Measurements from ENCODE around the gene YIPF7.

YIPF7 gene

DNA sequence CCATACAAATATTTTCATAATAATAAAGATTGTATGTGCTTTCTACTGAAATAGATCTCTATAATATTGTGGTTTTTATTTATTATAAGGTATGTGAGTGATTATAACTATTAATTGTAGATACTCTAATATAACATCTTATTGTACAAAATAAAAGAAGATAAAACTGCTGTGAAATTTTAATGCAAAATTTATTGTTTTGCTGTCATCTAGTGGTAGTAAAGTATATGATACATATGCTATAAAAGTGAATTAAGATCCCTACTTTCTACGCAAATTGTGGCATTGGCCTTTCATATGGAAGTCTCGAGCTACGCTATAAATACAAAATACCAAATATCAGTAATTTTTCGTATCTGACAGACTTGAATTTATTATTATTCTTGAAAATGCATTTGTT is 19.3 kb downstream of the YIPF7 start:
- DNase-seq (ENCODE audit: low read depth): no peak

DNA sequence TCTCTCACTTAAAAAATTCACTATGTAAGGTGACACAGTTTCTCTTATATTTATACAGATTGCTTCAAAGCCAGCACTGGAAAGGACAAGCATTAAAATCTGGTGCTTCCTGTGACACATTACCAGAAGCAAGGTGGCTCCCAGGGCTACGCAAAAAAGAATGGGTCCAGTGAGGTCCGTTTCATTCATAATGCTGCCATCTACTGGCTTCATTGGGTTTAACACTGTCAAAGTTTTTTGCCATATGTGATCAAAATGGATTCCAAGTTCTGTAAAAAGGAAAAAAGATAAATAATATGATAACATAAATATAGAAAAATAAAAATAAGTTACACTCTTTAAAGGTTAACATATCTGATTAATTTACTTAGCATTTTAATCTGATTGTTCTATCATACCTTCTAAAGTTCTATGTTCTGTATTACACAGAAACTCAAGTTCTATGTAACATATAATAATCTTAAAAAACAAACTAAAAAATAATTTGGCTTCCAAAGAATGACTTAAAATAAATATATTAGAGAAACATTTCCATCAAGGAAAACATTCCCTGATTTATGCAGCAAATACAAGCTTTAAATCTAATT is 22.1 kb downstream of the YIPF7 start:
- no peak overlapping the region for H3K4me3 ChIP-seq (ENCODE audit: low read depth, low read length)
- no peak for DNase-seq (ENCODE audit: low read depth)

More for the DNA sequence above, 19.3 kb downstream of the YIPF7 start:
- H3K4me3 ChIP-seq (ENCODE audit: low read depth, low read length): no peak overlapping the region

- H3K4me3 ChIP-seq (ENCODE audit: low read depth, low read length): no peak overlapping the region
- no peak for DNase-seq (ENCODE audit: low read depth)
These were observed 27.7 kb downstream of the YIPF7 start for GRCh38 chr4:44623676-44624075.

DNA sequence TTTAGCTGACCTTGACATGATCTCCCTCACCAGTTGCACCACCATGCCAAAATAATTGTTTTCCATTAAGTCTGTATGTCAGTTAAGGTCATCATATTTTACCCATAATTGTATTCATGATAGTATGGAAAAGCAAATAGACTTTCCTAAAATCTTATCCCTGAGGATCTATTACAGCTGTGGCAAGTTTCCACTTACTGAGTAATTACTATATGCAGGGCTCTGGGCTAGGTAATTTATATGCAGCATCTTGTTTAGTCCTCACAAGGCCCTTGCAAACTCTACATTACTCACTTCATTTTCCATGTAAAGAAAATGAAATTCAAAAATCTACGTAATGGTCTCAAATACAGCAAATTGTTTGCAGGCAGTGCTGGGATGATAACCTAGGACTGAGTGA is 34.8 kb downstream of the YIPF7 start:
- no peak overlapping the region for H3K4me3 ChIP-seq (ENCODE audit: low read depth, low read length)
- no peak for DNase-seq (ENCODE audit: low read depth)

DNA sequence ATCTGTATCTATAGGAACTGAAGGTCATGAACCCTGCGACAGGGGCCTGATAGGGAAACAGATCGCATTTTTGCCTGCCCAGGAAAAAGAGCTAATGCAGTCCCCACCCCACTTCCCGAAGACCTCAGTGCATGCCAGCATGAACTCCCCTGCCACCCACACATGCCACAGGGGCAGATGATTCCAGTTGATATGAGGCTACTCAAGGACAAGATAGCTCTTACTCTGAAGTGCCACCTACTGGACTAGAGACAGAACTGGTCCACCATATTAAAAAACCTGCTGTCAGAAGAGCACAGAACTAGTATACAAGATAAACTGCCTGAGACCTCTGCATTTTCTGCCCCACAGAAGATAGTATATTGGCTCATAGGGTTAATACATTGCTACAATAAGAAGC is 68.0 kb downstream of the YIPF7 start:
- no peak overlapping the region for H3K4me3 ChIP-seq (ENCODE audit: low read depth, low read length)
- no peak for DNase-seq (ENCODE audit: low read depth)

- H3K4me3 ChIP-seq (ENCODE audit: low read depth, low read length): no peak overlapping the region
- no peak for DNase-seq (ENCODE audit: low read depth)
These were observed 71.2 kb downstream of the YIPF7 start for GRCh38 chr4:44580231-44580630.

- no peak for DNase-seq (ENCODE audit: low read depth)
- no peak overlapping the region for H3K4me3 ChIP-seq (ENCODE audit: low read depth, low read length)
These were observed 72.5 kb downstream of the YIPF7 start for GRCh38 chr4:44578954-44579353.

Measured in skeletal muscle cell (primary cell).